H1 (cell line): ENCODE results near the gene PCDH9. TPM values are rescaled to one million over a fixed set of nuclear protein-coding genes. Genes with fewer than 3 reads are reported as not detected.

Experiments
- CTCF ChIA-PET: fragments of 300-600 bp; sonication (Branson Sonifier 250); formaldehyde crosslinking; loops from one replicate; lab custom pipeline; 2021; ENCODE audit not compliant: partially characterized antibody; lab: Charles Lee
- POLR2A ChIA-PET: fragments of 300-600 bp; sonication (Branson Sonifier 250); formaldehyde crosslinking; loops from one replicate; lab custom pipeline; 2021; ENCODE audit warnings: inconsistent platforms; ENCODE audit not compliant: partially characterized antibody; lab: Charles Lee
- DNase-seq, 2 experiments: peaks; one replicate each; pipeline versions ENCODE4 v3.0.0 to v3.0.0-alpha.2; 2010 to 2022; ENCODE audit warnings: low spot score in 2 of 2, low read depth in 1 of 2, mixed read lengths in 1 of 2
- FAIRE-seq: peaks from 2 replicates; lab custom pipeline; 2011; peaks lifted over from hg19 to GRCh38; lab: Jason Lieb, UNC
- H2AFZ ChIP-seq: 2 replicates; pipeline ENCODE4 v1.8.1; 2012; ENCODE audit warnings: low read length, inconsistent platforms
- H2AK5ac ChIP-seq: 2 replicates; pipeline ENCODE4 v1.6.1; 2013; ENCODE audit warnings: low read depth, low read length
- H2BK120ac ChIP-seq: replicated peaks from 2 replicates; pipeline ENCODE3; 2013; ENCODE audit warnings: low read depth, low read length, inconsistent platforms
- H2BK12ac ChIP-seq: 2 replicates; pipeline ENCODE4 v1.6.1; 2013; ENCODE audit warnings: low read depth, low read length
- H2BK15ac ChIP-seq: 2 replicates; pipeline ENCODE4 v1.6.1; 2013; ENCODE audit warnings: low read length
- H2BK20ac ChIP-seq: 2 replicates; pipeline ENCODE4 v1.6.1; 2013; ENCODE audit warnings: low read length
- H2BK5ac ChIP-seq: 2 replicates; pipeline ENCODE4 v1.6.1; 2013; ENCODE audit warnings: low read depth, low read length
- H3K14ac ChIP-seq: 2 replicates; pipeline ENCODE4 v1.6.1; 2013; ENCODE audit warnings: inconsistent platforms; ENCODE audit not compliant: insufficient read length
- H3K18ac ChIP-seq: 2 replicates; pipeline ENCODE4 v1.6.1; 2013; ENCODE audit warnings: low read length; ENCODE audit errors: extremely low read depth
- H3K23ac ChIP-seq: 2 replicates; pipeline ENCODE4 v1.6.1; 2013; ENCODE audit warnings: inconsistent platforms; ENCODE audit not compliant: insufficient read length
- H3K23me2 ChIP-seq: 2 replicates; pipeline ENCODE4 v1.6.1; 2013; ENCODE audit warnings: low read depth, low read length
- H3K27ac ChIP-seq: 2 replicates; pipeline ENCODE4 v1.6.1; 2011; ENCODE audit warnings: low read depth, low read length, inconsistent platforms
- H3K27me3 ChIP-seq, 4 experiments: replicated peaks in 1 of 4; 1 replicate in 1 of 4; 2 replicates in 3 of 4; pipeline versions ENCODE4 v1.6.1 to v1.8.1; 2011 to 2013; ENCODE audit warnings: low read length in 3 of 4, mild to moderate bottlenecking in 3 of 4, inconsistent platforms in 2 of 4, mixed read lengths in 2 of 4, moderate library complexity in 1 of 4; ENCODE audit not compliant: control insufficient read depth in 3 of 4, insufficient read depth in 3 of 4; ENCODE audit errors: extremely low read depth in 1 of 4
- H3K36me3 ChIP-seq, 4 experiments: 2 replicates each; pipeline versions ENCODE4 v1.6.1 to v1.8.1; 2011 to 2013; ENCODE audit warnings: mild to moderate bottlenecking in 4 of 4, low read length in 3 of 4, moderate library complexity in 2 of 4, control low read depth in 1 of 4, inconsistent platforms in 1 of 4; ENCODE audit not compliant: insufficient read depth in 4 of 4, control insufficient read depth in 2 of 4
- H3K4ac ChIP-seq: replicated peaks from 2 replicates; pipeline ENCODE3; 2013; ENCODE audit warnings: low read length, low read depth, mixed read lengths, inconsistent platforms; ENCODE audit not compliant: insufficient read length
- H3K4me1 ChIP-seq, 4 experiments: replicated peaks in 1 of 4; 1 replicate in 1 of 4; 2 replicates in 3 of 4; pipeline versions ENCODE4 v1.6.1 to v1.8.1; 2011 to 2013; ENCODE audit warnings: low read length in 3 of 4, inconsistent platforms in 2 of 4, mixed read lengths in 1 of 4; ENCODE audit not compliant: insufficient read depth in 4 of 4, control insufficient read depth in 3 of 4
- H3K4me2 ChIP-seq, 2 experiments: 2 replicates each; pipeline versions ENCODE4 v1.6.1 to v1.8.1; 2011 to 2013; ENCODE audit warnings: low read depth in 2 of 2, low read length in 2 of 2, control low read depth in 1 of 2, inconsistent platforms in 1 of 2, mild to moderate bottlenecking in 1 of 2; ENCODE audit not compliant: insufficient read depth in 1 of 2
- H3K4me3 ChIP-seq, 4 experiments: fragments of 200-600, 300-600 bp in 1 of 4; sonication (generic), shearing (Covaris generic), sonication (Bioruptor Twin) in 1 of 4; 2 replicates each; pipeline versions ENCODE4 v1.5.1 to v1.8.1; 2011 to 2016; ENCODE audit warnings: low read length in 4 of 4, low read depth in 3 of 4, control low read depth in 2 of 4, inconsistent platforms in 2 of 4, mild to moderate bottlenecking in 2 of 4, mixed read lengths in 1 of 4, moderate library complexity in 1 of 4; ENCODE audit not compliant: insufficient read depth in 2 of 4; ENCODE audit errors: extremely low read depth in 1 of 4
- H3K56ac ChIP-seq: replicated peaks from 2 replicates; pipeline ENCODE3; 2013; ENCODE audit warnings: low read depth, mild to moderate bottlenecking, mixed read lengths, low read length, inconsistent platforms; ENCODE audit not compliant: insufficient read length
- H3K79me1 ChIP-seq: 2 replicates; pipeline ENCODE4 v1.6.1; 2013; ENCODE audit warnings: low read depth, low read length, control low read depth
- H3K79me2 ChIP-seq, 2 experiments: 2 replicates each; pipeline versions ENCODE4 v1.6.1 to v1.8.1; 2012 to 2013; ENCODE audit warnings: low read length in 2 of 2, mild to moderate bottlenecking in 2 of 2, inconsistent platforms in 1 of 2; ENCODE audit not compliant: insufficient read depth in 2 of 2, control insufficient read depth in 1 of 2
- H3K9ac ChIP-seq, 4 experiments: replicated peaks in 1 of 4; 1 replicate in 1 of 4; 2 replicates in 3 of 4; pipeline versions ENCODE4 v1.6.1 to v1.8.1; 2011 to 2013; ENCODE audit warnings: low read depth in 3 of 4, low read length in 3 of 4, control low read depth in 2 of 4, mild to moderate bottlenecking in 2 of 4, moderate library complexity in 2 of 4, inconsistent platforms in 1 of 4; ENCODE audit errors: extremely low read depth in 1 of 4
- H3K9me3 ChIP-seq, 2 experiments: 2 replicates each; pipeline versions ENCODE4 v1.6.1 to v1.8.1; 2012 to 2013; ENCODE audit warnings: mild to moderate bottlenecking in 2 of 2, moderate library complexity in 2 of 2, control low read depth in 1 of 2, inconsistent platforms in 1 of 2, low read depth in 1 of 2, low read length in 1 of 2, mixed read lengths in 1 of 2; ENCODE audit not compliant: insufficient read depth in 2 of 2
- H4K20me1 ChIP-seq, 2 experiments: replicated peaks in 1 of 2; 2 replicates each; pipeline versions ENCODE3 to v1.8.1; 2011 to 2013; ENCODE audit warnings: inconsistent platforms in 2 of 2, low read length in 2 of 2, mild to moderate bottlenecking in 1 of 2; ENCODE audit not compliant: insufficient read depth in 2 of 2, control insufficient read depth in 1 of 2
- H4K5ac ChIP-seq: 2 replicates; pipeline ENCODE4 v1.6.1; 2013; ENCODE audit warnings: low read length, low read depth, mixed read lengths, inconsistent platforms; ENCODE audit not compliant: insufficient read length
- H4K8ac ChIP-seq: 2 replicates; pipeline ENCODE4 v1.8.0; 2013; ENCODE audit warnings: mild to moderate bottlenecking, moderate library complexity, low read length, inconsistent platforms; ENCODE audit not compliant: insufficient read depth; ENCODE audit errors: extremely low read depth
- H4K91ac ChIP-seq: replicated peaks from 2 replicates; pipeline ENCODE3; 2013; ENCODE audit warnings: low read length, mixed read lengths, inconsistent platforms; ENCODE audit not compliant: insufficient read length
- BCL11A ChIP-seq, 2 experiments: IDR thresholded peaks; one replicate each; pipeline ENCODE4 v1.6.1; 2011; ENCODE audit warnings: low read depth in 2 of 2, low read length in 2 of 2, mild to moderate bottlenecking in 2 of 2
- CEBPB ChIP-seq: IDR thresholded peaks from 2 replicates; pipeline ENCODE4 v1.6.1; 2012; ENCODE audit warnings: low read depth, low read length
- EP300 ChIP-seq, 2 experiments: IDR thresholded peaks; 1 replicate in 1 of 2; 2 replicates in 1 of 2; pipeline ENCODE4 v1.6.1; 2011 to 2012; ENCODE audit warnings: low read depth in 2 of 2, low read length in 2 of 2, mild to moderate bottlenecking in 2 of 2, borderline replicate concordance in 1 of 2, inconsistent platforms in 1 of 2, moderate library complexity in 1 of 2
- FOSL1 ChIP-seq: IDR thresholded peaks from 2 replicates; pipeline ENCODE4 v1.6.1; 2011; ENCODE audit warnings: mild to moderate bottlenecking, low read depth, low read length, moderate library complexity; ENCODE audit not compliant: insufficient read depth
- NRF1 ChIP-seq: IDR thresholded peaks from 2 replicates; pipeline ENCODE4 v1.6.1; 2011; ENCODE audit warnings: mild to moderate bottlenecking, low read depth, low read length, improper control_type of control experiment
- RAD21 ChIP-seq, 2 experiments: IDR thresholded peaks in 1 of 2; conservative IDR thresholded peaks in 1 of 2; 2 replicates each; pipeline ENCODE4 v1.6.1; 2011; ENCODE audit warnings: low read depth in 2 of 2, low read length in 2 of 2, improper control_type of control experiment in 1 of 2, inconsistent platforms in 1 of 2, mild to moderate bottlenecking in 1 of 2, moderate library complexity in 1 of 2
- SP2 ChIP-seq: IDR thresholded peaks from 2 replicates; pipeline ENCODE4 v1.6.1; 2012; ENCODE audit warnings: mild to moderate bottlenecking, low read length, inconsistent platforms
- TAF7 ChIP-seq: optimal IDR thresholded peaks from 2 replicates; pipeline ENCODE3; 2011; ENCODE audit warnings: low read depth, mild to moderate bottlenecking, inconsistent platforms, low read length, moderate library complexity, borderline replicate concordance
- ZNF274 ChIP-seq: IDR thresholded peaks from 2 replicates; pipeline ENCODE4 v1.7.0; 2012; ENCODE audit warnings: low read length, borderline replicate concordance; ENCODE audit errors: extremely low read depth
- WGBS, 2 experiments: shearing (Covaris generic) in 1 of 2; methylation state at CpG; one replicate each; pipeline versions ENCODE4 v1.1.6 to v1.1.7; 2013 to 2015; ENCODE audit warnings: low lambda C conversion rate in 2 of 2, mixed read lengths in 2 of 2, inconsistent platforms in 1 of 2, low coverage in 1 of 2, missing lambda C conversion rate in 1 of 2; ENCODE audit not compliant: insufficient replicate concordance in 2 of 2, insufficient coverage in 1 of 2, insufficient read length in 1 of 2; ENCODE audit errors: extremely low coverage in 1 of 2, missing lambda C conversion rate in 1 of 2; 5-methylcytosine and 5-hydroxymethylcytosine counted together
- polyA plus RNA-seq, 7 experiments: library from polyadenylated mRNA; depleted of rRNA in 3 of 7; stranded (reverse) in 5 of 7; unstranded in 2 of 7; fragments of >200 nt in 5 of 7; fragments of 200-250 nt in 2 of 7; gene quantifications; 1 replicate in 5 of 7; 2 replicates in 1 of 7; 4 replicates in 1 of 7; pipeline versions ENCODE4 v1.2.1 to v1.2.3, GENCODE V29; 2011 to 2013; ENCODE audit warnings: missing spikeins in 2 of 7, mixed read lengths in 2 of 7
- total RNA-seq: library from RNA; stranded (reverse); fragmentation: NEBNext Ultra II Directional; extraction: Animal tissue kit (Norgen Biotek cat#: 25700); gene quantifications from 2 replicates; pipeline ENCODE4 v1.2.1, GENCODE V29; 2021

Gene PCDH9
- total and polyA plus RNA-seq, 2 of the 8 experiments (the other 6 are each of a cell fraction or from before 2014, with no cell fraction given) = 0.12 to 0.60 TPM

- no peaks in the 10 kb centered on the region for H3K79me2 ChIP-seq
- no peak for DNase-seq
- H2BK120ac ChIP-seq = no peak overlapping the region
- no peak overlapping the region for H4K91ac ChIP-seq
- no peak overlapping the region for H2BK20ac ChIP-seq
- no peak overlapping the region for H2BK15ac ChIP-seq
- no peak overlapping the region for H4K8ac ChIP-seq
- H3K79me1 ChIP-seq = no peaks in the 10 kb centered on the region
- H3K23me2 ChIP-seq = no peaks in the 10 kb centered on the region
- TF ChIP-seq TAF7 = no peak
- no peak for TF ChIP-seq FOSL1
- no peak for TF ChIP-seq BCL11A (IDR thresholded peaks at IDR 0.05; ENCODE audit: low read depth in 2 of 2, low read length in 2 of 2)
- no peak for TF ChIP-seq NRF1
- TF ChIP-seq RAD21 (IDR thresholded peaks at IDR 0.05 in 1 of 2, conservative IDR thresholded peaks at IDR 0.05 in 1 of 2; ENCODE audit: low read depth in 2 of 2, low read length in 2 of 2) = no peak
- TF ChIP-seq CEBPB = no peak
- TF ChIP-seq ZNF274 = no peak
- no peak for TF ChIP-seq EP300 (IDR thresholded peaks at IDR 0.05; ENCODE audit: borderline replicate concordance in 1 of 2, low read depth in 2 of 2, low read length in 2 of 2)
- no peak for TF ChIP-seq SP2
- TF ChIP-seq, all 59 proteins: peak for 0
- no peak overlapping the region for H3K56ac ChIP-seq
- H3K9me3 ChIP-seq = no peaks in the 10 kb centered on the region
- 100% methylated on average over 2 of the region's 2 CpGs; no CpG with 5 or more reads in 1 of the 2 experiments for WGBS, 2 experiments
- H2BK12ac ChIP-seq = no peak overlapping the region
- ChIA-PET CTCF (interaction anchor here (0.6 to 1.4 kb wide), 3 partner anchors 26 to 58 kb away, joined by 3 to 4 read pairs (median 3); no protein-coding TSS in a partner anchor), POLR2A (no interaction called here)
- no peak overlapping the region for H2AK5ac ChIP-seq
- no peak overlapping the region for H3K4me3 ChIP-seq
- no peak overlapping the region for H3K4me2 ChIP-seq
- no peaks in the 10 kb centered on the region for H3K27me3 ChIP-seq
- no peaks in the 10 kb centered on the region for H4K20me1 ChIP-seq
- FAIRE-seq = no peak
- H4K5ac ChIP-seq = no peak overlapping the region
- H3K4ac ChIP-seq = no peak overlapping the region
- no peak overlapping the region for H3K23ac ChIP-seq
- no peak overlapping the region for H2BK5ac ChIP-seq
- H3K9ac ChIP-seq = no peak overlapping the region
- no peaks in the 10 kb centered on the region for H3K36me3 ChIP-seq
- H3K27ac ChIP-seq = no peak overlapping the region
- no peaks in the 10 kb centered on the region for H3K4me1 ChIP-seq
- no peak overlapping the region for H3K18ac ChIP-seq
- H3K14ac ChIP-seq = no peak overlapping the region
- H2AFZ ChIP-seq = no peak overlapping the region
These were observed 712.1 kb downstream of the PCDH9 start for GRCh38 chr13:66518068-66518467.
